Chondrocyte (in vitro differentiated cells): ENCODE results near the gene PHGDH. TPM values are rescaled to one million over a fixed set of nuclear protein-coding genes. Genes with fewer than 3 reads are reported as not detected.

Experiments
- DNase-seq: peaks from one replicate; pipeline ENCODE4 v3.0.0; 2021; ENCODE audit warnings: mixed read lengths, low spot score
- H3K27ac Mint-ChIP-seq: one replicate; pipeline ENCODE4 v1.8.0; 2021; ENCODE audit warnings: mild to moderate bottlenecking, moderate library complexity, mixed read lengths; ENCODE audit not compliant: unreplicated experiment
- H3K27me3 Mint-ChIP-seq: 2 replicates; pipeline ENCODE4 v1.8.0; 2021; ENCODE audit warnings: low read depth, mixed read lengths
- H3K36me3 Mint-ChIP-seq: 2 replicates; pipeline ENCODE4 v1.8.0; 2021; ENCODE audit warnings: low read depth, mixed read lengths
- H3K4me1 Mint-ChIP-seq: 2 replicates; pipeline ENCODE4 v1.8.0; 2021; ENCODE audit warnings: low read depth, mild to moderate bottlenecking, mixed read lengths
- H3K4me3 Mint-ChIP-seq: one replicate; pipeline ENCODE4 v1.8.0; 2021; ENCODE audit warnings: mild to moderate bottlenecking, moderate library complexity, mixed read lengths; ENCODE audit not compliant: unreplicated experiment
- H3K9me3 Mint-ChIP-seq: 2 replicates; pipeline ENCODE4 v1.8.0; 2021; ENCODE audit warnings: low read depth, mixed read lengths
- CTCF ChIP-seq: fragments of 200-600 bp; sonication (generic); IDR thresholded peaks from 2 replicates; pipeline ENCODE4 v1.5.0; 2021; ENCODE audit warnings: antibody characterized with exemption, mild to moderate bottlenecking, moderate library complexity
- total RNA-seq: library from RNA; stranded (reverse); gene quantifications from 3 replicates; pipeline ENCODE4 v1.2.1, GENCODE V29; 2021

Gene PHGDH
- total RNA-seq, 1 donor from 2014 or later = 300 TPM

GRCh38 chr1:119679223-119679622, 32.5 kb upstream of the PHGDH start:
- H3K27me3 Mint-ChIP-seq = peaks cover 4% of the 10 kb centered on the region
- no peaks in the 10 kb centered on the region for H3K9me3 Mint-ChIP-seq
- peaks cover 17% of the 10 kb centered on the region for H3K4me1 Mint-ChIP-seq
- no peak overlapping the region for H3K4me3 Mint-ChIP-seq
- H3K36me3 Mint-ChIP-seq = no peaks in the 10 kb centered on the region
- no peak for TF ChIP-seq CTCF
- DNase-seq = no peak
- no peak overlapping the region for H3K27ac Mint-ChIP-seq

GRCh38 chr1:119680193-119680592, 31.5 kb upstream of the PHGDH start:
- no peaks in the 10 kb centered on the region for H3K36me3 Mint-ChIP-seq
- H3K9me3 Mint-ChIP-seq = no peaks in the 10 kb centered on the region
- H3K27ac Mint-ChIP-seq = no peak overlapping the region
- TF ChIP-seq CTCF = no peak
- DNase-seq = no peak
- peaks cover 4% of the 10 kb centered on the region for H3K27me3 Mint-ChIP-seq
- no peak overlapping the region for H3K4me3 Mint-ChIP-seq
- H3K4me1 Mint-ChIP-seq = peaks cover 10% of the 10 kb centered on the region

- H3K27me3 Mint-ChIP-seq = peaks cover 4% of the 10 kb centered on the region
Observed at GRCh38 chr1:119680723-119681122, 31.0 kb upstream of the PHGDH start.

GRCh38 chr1:119681560-119681959, 30.2 kb upstream of the PHGDH start:
- H3K9me3 Mint-ChIP-seq = no peaks in the 10 kb centered on the region
- H3K27me3 Mint-ChIP-seq = peaks cover 6% of the 10 kb centered on the region
- H3K36me3 Mint-ChIP-seq = no peaks in the 10 kb centered on the region
- no peak for TF ChIP-seq CTCF
- DNase-seq = no peak
- H3K4me1 Mint-ChIP-seq = peaks cover 4% of the 10 kb centered on the region
- no peak overlapping the region for H3K4me3 Mint-ChIP-seq
- no peak overlapping the region for H3K27ac Mint-ChIP-seq

More at GRCh38 chr1:119680723-119681122, 31.0 kb upstream of the PHGDH start:
- no peak for TF ChIP-seq CTCF
- Mint-ChIP-seq H3K27ac (no peak overlapping the region), H3K4me1 (peaks cover 4% of the 10 kb centered on the region), H3K4me3 (no peak overlapping the region), H3K36me3 (no peaks in the 10 kb centered on the region), H3K9me3 (no peaks in the 10 kb centered on the region)
- DNase-seq = no peak

GRCh38 chr1:119682141-119682540, 29.6 kb upstream of the PHGDH start:
- TF ChIP-seq CTCF = no peak

More at GRCh38 chr1:119682141-119682540, 29.6 kb upstream of the PHGDH start:
- DNase-seq = no peak
- Mint-ChIP-seq H3K4me3 (no peak overlapping the region), H3K9me3 (no peaks in the 10 kb centered on the region), H3K4me1 (peaks cover 8% of the 10 kb centered on the region), H3K27ac (no peak overlapping the region), H3K36me3 (no peaks in the 10 kb centered on the region), H3K27me3 (peaks cover 6% of the 10 kb centered on the region)
